GM19328 (cell line): ENCODE measurements around the gene ITPR1.

Source experiments
- ATAC-seq: cut with Tn5 transposase; IDR thresholded peaks from one replicate; pipeline ENCODE4 v1.9.1; 2021; ENCODE audit warnings: mild to moderate bottlenecking, moderate library complexity; ENCODE audit not compliant: unreplicated experiment

The ITPR1 gene

DNA sequence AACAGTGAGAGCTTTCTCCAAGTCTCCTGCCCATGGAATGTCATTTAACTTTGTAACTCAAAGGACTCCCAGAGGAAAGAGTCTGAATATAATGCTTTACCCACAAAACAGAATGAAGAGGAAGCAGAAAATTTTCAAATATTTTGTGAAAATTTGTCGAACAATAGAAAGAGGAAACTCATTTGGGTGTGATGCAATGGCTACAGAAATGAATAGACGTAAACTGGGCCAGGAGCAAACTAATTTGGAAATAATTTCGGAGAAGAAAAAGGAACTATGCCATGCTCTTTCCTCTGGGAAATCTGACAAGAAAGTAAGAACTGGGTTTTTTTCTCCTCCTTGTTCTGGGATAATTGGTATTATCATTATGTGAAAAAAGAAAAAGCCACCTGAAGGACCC lies 14.9 kb upstream of the ITPR1 start:
- ATAC-seq, result no peak

DNA sequence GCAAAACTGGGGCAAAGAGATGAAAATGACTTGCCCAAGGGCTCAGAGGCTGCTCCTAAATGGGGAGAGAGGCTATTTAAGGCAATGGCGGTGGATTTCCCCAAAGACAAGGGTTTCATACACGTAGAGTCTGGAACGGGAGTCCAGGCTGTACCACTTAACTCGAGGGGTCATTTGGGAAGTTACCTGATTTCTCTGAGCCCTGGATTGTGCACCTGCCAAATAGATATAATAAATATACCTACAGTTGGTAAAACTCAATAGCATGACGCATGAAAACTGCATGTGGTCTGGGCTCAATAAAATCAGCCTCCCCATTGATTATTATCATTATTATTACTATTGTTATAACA lies 1.3 kb upstream of the ITPR1 start:
- ATAC-seq, result no peak

DNA sequence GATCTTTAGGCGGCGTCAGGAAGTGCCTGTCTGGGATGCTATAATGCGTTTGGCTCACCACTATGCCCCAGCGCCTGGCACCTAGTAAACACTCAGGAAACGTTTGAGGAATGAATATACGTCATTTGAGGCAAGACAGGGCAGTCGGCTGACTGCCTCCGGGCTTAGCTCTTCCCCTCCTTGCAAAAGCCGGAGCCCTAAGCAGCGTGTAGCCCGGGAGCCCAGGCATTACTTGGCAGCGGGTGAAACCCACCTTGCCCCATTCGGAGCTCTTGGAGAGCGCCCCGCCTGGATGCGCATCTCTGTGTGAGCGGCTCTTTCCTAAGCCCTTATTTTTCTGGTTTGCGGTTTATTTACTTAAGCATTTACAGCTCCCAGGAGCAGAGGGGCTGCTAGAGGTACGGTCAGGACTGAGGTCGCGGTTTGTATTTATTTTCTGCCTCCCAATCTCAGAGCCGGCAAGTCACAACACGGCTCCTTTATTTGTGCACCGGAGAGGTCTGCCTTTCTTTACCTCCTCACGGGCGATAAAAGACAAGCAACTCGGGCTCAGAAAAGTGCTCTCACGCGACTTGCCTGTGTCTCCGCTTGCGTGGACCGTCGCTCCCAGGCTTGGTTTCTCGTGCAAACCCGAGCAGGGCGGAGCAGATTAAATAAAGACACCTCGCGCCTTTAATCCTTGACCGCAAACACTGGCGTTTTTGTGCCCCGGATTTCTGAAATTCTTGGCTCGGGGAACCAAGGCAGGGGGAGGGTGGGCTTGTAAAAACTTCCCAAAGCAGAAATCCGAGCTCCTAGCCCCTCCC lies 737 bp upstream of the ITPR1 start:
- ATAC-seq, result no peak

DNA sequence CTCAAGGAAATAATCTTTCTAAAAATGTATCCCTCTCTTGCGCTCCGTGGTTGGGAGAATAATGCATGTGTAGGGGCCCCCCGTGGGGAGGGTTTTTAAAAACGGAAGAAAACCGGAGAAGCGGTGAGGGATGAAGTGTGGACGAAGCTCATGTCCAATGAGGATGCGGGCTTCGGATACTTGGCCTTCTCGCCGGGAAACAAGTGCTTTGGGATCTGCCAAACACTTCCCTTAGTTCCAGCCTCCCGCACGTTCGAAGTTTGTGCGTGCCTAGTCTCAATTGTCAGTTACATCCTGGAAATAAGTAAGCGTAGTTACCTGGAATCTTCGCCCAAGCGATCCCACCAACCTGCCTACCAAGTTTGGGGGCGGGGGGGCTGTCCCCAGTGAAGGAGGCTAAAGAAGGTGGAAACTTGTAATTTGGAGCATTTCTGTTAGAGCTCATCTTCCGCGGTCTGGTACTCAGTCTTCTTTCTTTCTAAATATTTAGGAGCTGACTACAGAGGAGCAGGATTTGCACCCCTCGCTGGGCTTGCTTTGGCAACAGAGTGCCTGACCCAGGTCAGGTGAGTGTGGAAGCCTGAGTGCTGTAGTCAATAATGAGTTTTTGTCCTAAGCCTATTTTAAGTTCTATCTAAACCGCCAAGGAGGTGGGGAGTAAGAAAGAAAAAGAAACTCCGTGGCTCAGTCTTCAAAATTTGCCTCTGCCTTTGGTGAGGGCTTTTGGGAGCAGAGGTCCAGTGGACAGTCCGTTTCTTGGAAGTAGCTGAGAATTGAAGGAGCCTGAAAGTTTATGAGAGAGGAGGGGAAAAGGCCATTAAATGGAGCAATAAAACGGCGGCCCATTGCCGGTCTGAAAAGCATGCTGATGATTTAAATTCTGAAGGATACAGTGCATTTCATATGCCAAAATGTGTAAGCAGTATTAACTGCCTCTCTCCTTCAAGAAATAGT lies 1.1 kb downstream of the ITPR1 start:
- ATAC-seq, result no peak

DNA sequence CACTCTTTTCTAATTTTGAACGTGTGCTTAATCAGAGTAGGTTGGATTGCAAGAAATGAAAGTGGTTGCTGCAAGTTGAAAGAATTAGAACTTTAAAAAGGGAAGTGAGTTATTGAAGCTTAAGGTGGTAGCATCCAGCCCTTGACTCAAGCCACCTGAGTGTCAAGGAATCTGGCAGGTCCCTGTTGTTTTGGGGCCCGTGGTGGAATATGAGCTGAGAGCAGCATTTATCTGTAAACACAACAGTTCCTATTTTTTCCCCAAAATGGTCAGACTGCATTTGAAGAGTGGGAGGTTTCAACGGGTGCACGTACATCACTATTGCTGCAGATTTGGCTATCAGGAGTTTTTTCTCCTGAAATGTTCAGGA lies 1.7 kb downstream of the ITPR1 start:
- ATAC-seq, result no peak

DNA sequence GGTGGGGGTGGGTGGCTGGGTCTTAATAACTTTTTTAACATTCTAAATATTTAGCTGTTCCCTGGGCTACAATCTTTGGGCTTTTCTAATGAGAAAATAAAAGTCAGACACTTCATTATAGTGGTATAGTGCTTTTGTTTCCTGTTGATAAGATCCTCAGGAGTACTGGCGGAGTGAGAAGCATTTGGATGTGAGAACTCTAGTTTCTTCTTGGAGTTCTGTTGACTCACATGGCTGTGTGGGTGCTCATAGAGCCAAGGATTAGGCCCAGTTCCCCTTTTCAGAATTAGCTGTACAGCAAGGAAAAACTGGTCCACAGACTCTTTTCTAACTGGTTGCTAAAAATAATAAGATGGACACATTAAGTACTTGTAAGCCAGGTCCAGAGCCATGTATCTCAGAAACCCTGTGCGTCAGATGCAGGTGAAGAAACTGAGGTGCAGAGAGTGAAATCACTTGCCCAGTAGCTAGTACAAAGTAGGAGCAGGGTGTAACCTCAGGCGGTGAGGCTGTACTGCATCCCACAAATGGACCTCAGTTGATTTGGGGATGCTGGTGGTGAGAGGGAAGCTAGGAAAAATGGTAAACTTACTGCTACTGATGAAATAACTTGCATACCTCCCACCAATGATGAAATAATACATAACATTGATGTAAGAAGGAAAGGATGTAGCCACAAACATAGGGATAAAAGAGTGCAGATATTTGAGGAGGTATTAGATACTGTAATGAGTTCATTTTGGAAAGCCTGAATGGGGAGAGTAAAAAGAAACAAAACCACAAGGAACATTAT lies 2.3 kb downstream of the ITPR1 start:
- no peak for ATAC-seq

DNA sequence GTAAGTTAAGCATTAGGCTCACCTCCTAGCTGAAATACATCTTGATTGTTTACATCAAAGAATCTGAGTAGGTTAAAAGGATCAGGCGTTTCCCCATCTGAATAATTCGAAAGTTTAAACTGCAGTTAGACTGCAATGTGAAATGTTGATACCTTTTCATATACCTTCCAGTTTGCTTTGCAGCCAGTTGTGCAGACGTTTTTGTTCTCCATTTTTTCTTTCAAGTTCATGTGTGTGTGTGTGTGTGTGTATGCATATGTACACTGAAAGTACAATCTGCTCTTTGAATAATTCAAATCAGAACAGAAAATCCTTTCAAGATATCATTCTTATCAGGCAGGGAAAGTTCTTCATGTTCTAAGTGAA lies 2.9 kb downstream of the ITPR1 start:
- no peak for ATAC-seq

DNA sequence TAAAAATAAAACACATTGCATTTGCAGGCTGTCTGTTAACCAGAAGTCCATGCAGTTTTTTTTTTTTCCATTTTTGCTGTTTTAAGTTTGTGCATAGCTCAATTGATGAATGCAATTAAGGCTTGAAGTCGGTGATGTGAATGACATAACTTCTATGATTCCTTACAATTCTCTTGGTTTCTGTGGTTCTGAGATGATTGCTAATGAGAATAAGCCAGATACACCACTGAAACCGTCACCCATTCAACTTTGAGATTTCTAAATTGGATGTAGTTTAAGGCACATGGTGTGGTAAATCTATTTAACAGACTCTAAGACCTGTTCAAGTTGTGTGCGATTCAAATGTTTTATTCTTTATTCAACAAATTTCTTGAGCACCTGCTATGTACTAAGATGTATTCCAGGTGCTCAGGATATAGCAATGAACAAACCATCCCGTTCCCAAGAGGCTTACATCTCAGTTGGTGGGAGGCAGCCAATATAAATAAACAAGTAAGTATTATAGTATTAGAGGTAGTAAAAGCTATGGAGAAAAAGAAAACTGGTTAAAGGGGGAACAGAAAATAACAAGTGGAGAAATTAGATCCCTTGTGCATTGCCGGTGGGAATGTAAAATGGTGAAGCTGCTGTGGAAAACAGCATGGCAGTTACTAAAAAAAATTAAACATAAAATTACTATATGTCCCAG lies 4.0 kb downstream of the ITPR1 start:
- no peak for ATAC-seq

DNA sequence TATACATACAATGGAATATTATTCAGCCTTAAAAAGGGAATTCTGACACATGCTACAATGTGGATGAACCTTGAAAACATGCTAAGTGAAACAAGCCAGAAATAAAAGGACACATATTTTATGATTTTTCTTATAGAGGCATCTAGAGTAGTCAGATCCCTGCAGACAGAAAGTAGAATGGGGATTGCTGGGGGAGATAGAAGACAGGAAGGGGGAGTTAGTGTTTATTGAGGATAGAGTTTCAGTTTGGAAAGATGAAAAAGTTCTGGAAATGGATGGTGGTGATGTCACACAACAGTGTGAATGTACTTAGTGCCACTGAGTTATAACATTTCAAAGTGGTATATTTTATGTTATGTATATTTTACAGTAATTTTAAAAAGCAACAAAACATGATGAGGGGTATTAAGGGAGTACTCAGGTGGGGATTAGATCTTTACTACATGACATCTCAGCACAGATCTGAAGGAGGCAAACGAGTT lies 4.7 kb downstream of the ITPR1 start:
- ATAC-seq, result no peak

DNA sequence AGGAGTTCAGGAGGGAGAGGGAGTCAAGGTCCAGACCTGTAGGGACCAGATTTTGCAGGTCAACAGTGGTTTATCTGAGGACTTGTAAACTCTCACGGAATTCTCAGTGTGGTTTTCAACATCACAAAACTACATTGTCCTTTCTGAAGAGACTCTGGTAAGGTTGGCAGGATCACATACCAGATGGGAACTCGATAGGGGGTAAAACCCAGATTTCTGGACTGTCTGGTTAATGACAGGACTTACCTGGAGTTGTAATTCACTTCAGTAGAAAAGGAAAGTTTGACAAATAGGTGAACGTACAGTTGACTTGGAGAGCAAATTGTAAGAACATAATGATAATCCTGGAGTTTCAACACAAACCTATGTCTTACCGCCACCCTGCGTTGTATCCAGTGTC lies 5.3 kb downstream of the ITPR1 start:
- no peak for ATAC-seq

DNA sequence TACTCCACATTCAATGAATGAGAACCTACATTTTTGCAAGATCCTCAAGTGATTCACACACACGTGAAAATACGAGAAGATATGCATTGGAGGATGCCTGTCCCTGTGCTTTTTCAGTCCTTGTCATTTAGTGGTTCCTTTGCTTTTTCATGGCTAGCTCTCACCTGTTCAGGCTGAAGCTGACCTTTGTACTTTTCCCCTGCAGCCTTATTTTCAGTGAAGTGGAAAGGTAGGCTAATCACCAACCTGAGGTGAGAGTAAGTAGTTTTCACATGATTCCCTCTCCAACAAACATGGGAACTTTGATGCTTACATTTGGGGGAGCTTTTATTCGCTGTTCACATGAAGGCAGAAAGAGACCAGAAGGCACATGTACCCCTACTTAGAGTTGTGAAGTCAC lies 8.3 kb downstream of the ITPR1 start:
- ATAC-seq, result no peak

DNA sequence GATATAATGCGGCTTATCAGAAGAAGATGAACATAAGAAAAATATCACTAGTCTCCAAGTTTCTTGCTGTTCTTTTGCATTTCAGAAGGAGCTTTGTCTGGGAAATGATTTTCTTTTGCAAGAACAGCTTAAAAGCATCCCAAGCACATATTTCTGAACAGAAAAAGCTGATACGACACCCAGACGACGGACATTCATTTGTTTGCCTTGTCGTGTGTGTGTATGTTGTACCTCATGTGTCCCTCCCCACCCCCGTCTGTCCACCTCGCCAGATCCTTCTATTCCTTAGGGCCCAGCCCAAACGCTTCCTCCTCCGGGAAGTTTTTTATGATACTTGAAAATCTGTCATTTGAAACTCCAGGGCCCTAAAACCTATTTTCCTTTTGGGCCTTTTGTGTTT lies 8.8 kb downstream of the ITPR1 start:
- ATAC-seq, result no peak

DNA sequence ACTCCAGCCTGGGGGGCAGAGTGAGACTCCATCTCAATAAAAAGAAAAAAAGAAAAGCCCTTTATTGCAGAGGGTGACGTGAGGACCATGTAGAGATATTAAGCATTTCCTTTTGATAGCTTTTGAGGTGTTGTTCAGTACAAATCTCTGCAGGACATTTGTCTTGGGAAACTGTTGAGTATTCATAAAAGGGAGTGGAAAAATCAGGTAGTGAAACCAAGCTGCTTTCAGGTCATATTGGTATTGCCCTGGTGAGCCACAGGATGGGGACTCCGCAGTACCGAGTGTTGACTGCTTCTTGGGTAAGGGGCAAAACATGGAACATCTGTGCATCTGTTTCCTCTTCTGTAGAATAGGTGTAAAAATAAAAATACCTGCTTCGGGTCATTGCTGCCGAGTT lies 9.9 kb downstream of the ITPR1 start:
- ATAC-seq, result peak; percentile 53

DNA sequence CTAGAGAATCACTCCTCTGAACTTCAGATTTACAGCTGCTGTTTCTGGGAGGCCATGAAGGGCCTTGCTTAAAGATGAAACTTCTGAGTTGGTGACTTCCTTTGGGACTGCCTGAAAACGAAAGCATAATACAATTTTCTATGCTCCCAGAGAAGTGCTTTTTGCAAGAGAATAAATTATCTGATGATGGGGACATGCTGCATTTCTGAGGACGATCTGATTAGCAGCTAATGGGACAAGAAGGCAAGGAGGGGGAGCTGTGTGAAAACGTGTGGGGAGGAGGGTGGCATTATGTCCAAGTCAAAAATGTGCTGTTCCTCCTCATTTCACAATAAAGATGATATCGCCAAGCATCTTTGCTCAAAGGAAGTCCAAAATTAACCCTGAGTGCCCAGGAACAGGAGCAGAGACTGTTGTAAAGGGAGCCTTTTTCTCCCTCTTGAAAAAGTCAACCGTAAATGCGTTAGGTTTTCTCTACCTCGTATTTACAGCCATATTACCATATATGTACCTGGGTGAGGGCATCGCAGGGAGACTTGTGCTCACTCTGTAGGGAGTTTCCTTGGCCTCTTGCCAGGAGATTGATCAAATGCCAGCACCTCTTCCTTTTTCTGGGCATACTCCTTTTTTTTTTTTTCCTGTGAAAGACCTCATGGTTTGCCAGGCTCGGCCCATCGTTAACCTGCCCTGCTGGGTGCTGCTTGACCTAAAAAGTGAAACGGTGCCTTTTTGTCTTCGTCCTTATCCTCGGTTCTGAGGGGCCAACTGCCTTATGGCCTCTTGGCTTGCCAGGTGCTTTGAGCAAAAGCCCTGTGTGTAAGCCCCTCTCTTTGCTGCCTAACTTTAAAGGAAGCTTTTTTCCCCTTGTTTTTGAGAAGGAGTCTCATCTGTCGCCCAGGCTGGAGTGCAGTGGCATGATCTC lies 11.5 kb downstream of the ITPR1 start:
- no peak for ATAC-seq

DNA sequence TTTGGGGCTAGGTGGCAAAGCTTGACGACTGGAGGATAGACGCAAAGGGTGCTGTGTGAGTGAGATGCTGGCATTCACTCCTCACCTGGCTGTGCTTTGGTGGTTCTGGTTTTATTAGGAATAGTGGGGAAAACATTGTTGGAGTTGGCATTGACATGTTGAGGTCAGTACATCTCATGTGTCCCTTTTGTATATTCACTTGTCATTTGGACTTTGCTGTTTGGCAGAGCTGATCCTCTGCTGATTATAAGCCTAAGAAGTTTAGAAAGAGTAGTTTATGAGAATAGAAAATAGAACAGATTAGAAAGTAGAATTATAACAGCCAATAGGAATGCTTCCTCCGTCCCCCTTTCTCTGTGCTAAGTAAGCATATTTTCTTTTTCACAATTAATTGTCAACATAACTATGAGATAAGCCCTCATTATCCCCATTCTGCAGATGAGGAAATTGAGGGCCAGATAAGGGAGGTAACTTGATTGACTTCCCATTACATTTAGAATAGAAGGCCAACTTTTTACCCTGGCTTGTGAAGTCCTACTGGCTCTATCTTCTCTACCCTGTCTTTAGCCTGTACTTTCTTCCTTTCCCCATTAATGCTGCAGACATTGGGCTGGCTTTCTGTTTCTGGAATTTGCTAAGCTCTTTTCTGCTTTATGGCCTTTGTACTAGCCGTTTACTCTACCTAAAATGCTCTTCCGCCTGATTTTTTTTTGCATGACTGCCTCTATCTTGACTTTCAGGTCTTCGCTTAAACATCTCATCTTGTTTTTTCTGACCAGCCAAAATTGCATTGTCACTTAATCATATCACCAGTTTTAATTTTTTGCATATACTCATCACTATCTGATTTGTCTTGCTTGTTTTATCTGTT lies 12.8 kb downstream of the ITPR1 start:
- ATAC-seq, result no peak

DNA sequence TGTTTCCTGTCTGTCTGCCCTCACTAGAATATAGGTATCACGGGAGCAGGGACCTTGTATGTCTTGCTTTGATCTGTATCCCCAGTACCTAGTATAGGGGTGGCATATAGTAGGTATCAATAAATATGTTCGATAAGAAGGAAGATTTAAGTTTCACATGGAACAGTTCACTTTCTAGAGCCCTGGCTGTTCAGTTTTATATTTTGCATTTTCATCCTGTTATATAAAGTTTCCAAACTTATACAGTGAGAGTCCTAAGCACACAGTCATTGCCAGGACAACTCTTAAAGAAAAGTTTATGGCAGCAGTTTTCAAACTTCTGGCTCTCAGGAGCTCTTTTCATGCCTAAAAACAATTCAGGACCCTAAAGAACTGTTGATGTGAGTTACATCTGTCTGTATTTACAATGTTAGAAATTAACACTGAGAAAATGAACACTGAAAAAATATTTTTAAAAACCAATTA lies 13.4 kb downstream of the ITPR1 start:
- ATAC-seq, result no peak

DNA sequence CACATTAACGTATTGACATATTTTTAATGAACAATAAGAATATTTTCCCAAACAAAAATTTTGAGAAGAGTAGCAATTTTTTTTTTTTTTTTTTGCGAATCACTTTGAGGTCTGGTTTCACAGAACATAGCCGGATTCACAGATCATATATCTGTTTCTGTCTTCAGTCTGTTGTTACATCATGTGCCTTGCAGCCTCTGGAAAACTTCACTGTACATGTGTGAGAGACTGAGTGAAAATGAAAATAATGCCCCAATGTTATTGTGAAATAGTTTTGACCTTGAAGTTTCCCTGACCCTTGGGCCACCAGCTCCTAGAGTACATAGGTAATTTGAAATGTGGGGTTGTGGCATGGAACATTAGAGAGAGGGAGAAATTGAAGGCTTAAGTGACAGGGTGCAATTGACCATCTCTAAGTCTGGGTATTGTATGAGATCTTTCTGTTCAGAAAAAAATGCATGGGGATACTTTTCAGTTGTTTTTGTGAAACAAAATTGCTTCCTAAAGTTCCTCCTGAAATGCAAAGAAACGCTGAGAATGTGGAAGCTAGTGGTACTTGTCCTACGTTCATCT lies 14.0 kb downstream of the ITPR1 start:
- no peak for ATAC-seq
